Naive B cell (primary cell): Measurements from ENCODE around the gene HIVEP2. TPM values are rescaled to one million over a fixed set of nuclear protein-coding genes. Genes with fewer than 3 reads are reported as not detected.

Experiments used
- ATAC-seq, 2 donors: fragments of 150-1000 bp; cut with Tn5 transposase; 2 replicates each; pipeline ENCODE4 v1.10.0; 2021; ENCODE audit warnings: low read depth in 2 of 2, mild to moderate bottlenecking in 2 of 2, moderate library complexity in 2 of 2
- DNase-seq: peaks from one replicate; pipeline ENCODE4 v3.0.0; 2022
- H3K27ac Mint-ChIP-seq, 6 donors: one replicate each; pipeline ENCODE4 v1.8.0; 2020 to 2022; ENCODE audit warnings: mild to moderate bottlenecking in 6 of 6, mixed read lengths in 6 of 6, moderate library complexity in 5 of 6, inconsistent platforms in 2 of 6
- H3K27me3 Mint-ChIP-seq, 3 donors: one replicate each; pipeline ENCODE4 v1.8.0; 2021 to 2022; ENCODE audit warnings: mixed read lengths in 3 of 3, mild to moderate bottlenecking in 1 of 3
- H3K36me3 Mint-ChIP-seq, 2 donors: one replicate each; pipeline ENCODE4 v1.8.0; 2020 to 2022; ENCODE audit warnings: mixed read lengths in 2 of 2, inconsistent platforms in 1 of 2, mild to moderate bottlenecking in 1 of 2
- H3K4me1 Mint-ChIP-seq, 3 donors: one replicate each; pipeline ENCODE4 v1.8.0; 2020 to 2022; ENCODE audit warnings: mixed read lengths in 3 of 3, inconsistent platforms in 1 of 3, mild to moderate bottlenecking in 1 of 3, moderate library complexity in 1 of 3
- H3K4me3 Mint-ChIP-seq, 8 donors: one replicate each; pipeline ENCODE4 v1.8.0; 2020 to 2022; ENCODE audit warnings: mild to moderate bottlenecking in 8 of 8, mixed read lengths in 8 of 8, moderate library complexity in 8 of 8, inconsistent platforms in 2 of 8
- H3K9me3 Mint-ChIP-seq, 7 donors: one replicate each; pipeline ENCODE4 v1.8.0; 2020 to 2022; ENCODE audit warnings: mixed read lengths in 7 of 7, mild to moderate bottlenecking in 5 of 7, inconsistent platforms in 2 of 7, moderate library complexity in 1 of 7
- polyA plus RNA-seq, 6 donors: library from polyadenylated mRNA; unstranded; fragments of 300-500 nt; fragmentation: Illumina TruSeq; gene quantifications; one replicate each; pipeline ENCODE4 v1.2.3, GENCODE V29; 2021; ENCODE audit warnings: low read depth in 6 of 6

HIVEP2 gene
- polyA plus RNA-seq, 6 donors from 2014 or later = 2.7 to 10.2 (median 5.4) TPM

DNA sequence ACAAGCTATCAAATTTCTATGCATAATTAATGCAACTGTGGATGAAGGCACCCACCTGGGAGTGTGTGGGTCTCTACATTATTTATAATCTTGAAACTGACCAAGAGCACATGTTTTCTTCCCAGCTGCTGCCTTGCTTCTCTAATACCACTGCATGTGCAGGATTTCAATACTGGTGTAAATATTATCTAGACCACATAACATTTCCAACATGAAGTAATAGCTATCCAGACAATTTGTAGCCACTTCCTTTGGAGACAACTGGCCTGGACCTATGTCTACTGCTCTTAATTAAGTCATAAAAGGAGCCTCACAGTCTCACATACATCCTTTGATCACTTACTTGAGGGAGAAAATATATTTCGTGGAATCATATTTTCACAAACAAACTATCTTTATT lies 180.7 kb downstream of the HIVEP2 start:
- ATAC-seq (no peak), DNase-seq (no peak)
- H3K9me3 Mint-ChIP-seq = no peaks in the 10 kb centered on the region
- peaks cover 32 to 51% of the 10 kb centered on the region in 2 donors for H3K36me3 Mint-ChIP-seq
- H3K4me1 Mint-ChIP-seq = peaks cover 14 to 18% (median 16%) of the 10 kb centered on the region in 3 donors
- H3K27me3 Mint-ChIP-seq = no peaks in the 10 kb centered on the region
- H3K27ac Mint-ChIP-seq = peak overlapping the region in 1 of 6 donors; percentile 18
- no peak overlapping the region for H3K4me3 Mint-ChIP-seq

DNA sequence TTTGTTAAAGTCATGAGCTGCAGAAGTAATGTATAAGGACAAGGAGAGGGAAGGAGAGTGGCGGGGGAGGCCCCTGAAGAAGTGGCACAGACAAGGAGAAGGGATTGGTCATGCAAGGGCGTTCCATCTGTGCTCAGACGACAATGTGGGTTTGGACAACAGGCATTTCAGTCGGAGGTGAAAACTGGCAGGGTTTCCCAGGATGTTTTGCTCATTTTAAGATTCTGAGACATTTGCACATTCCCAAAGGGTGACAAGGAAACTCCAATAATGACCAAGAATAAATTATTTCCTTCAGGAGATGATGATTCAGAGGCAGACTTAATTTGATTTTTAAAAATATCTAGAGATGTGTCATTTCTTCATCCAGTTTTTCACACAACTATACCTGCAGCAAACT lies 181.8 kb downstream of the HIVEP2 start:
- Mint-ChIP-seq H3K36me3 (peaks cover 40 to 49% of the 10 kb centered on the region in 2 donors), H3K4me3 (no peak overlapping the region)

DNA sequence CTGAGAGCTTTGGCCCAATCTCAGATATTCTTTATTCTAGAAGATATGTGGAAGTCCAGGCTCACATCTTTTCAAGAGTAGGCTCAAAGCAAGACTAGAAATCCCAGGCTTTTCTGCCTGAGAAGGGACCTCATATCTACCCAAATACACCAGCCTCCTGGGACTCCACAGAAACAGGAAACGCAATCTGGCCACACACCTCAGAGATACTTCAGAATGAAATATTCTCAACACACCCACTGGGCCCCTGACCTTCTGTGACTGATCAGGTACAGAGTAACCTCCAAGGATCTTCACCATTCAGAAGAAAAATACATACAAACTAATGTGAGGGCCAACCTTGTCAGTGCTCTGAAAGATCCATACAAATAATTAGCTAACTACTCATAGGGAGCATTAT lies 183.2 kb downstream of the HIVEP2 start:
- no peak for DNase-seq
- H3K4me3 Mint-ChIP-seq = no peak overlapping the region
- H3K27ac Mint-ChIP-seq = peak overlapping the region in 5 of 6 donors; percentile 53 to 89 (median 72)
- peak in 1 of 2 donors; percentile 52 for ATAC-seq
- H3K9me3 Mint-ChIP-seq = no peaks in the 10 kb centered on the region
- peaks cover 37 to 49% of the 10 kb centered on the region in 2 donors for H3K36me3 Mint-ChIP-seq
- H3K27me3 Mint-ChIP-seq = no peaks in the 10 kb centered on the region
- peaks cover 14 to 18% (median 16%) of the 10 kb centered on the region in 3 donors for H3K4me1 Mint-ChIP-seq

More for the DNA sequence above, 181.8 kb downstream of the HIVEP2 start:
- DNase-seq (no peak), ATAC-seq (no peak)
- H3K27ac Mint-ChIP-seq = peak overlapping the region in 3 of 6 donors; percentile 1 to 47 (median 17)
- H3K27me3 Mint-ChIP-seq = no peaks in the 10 kb centered on the region
- peaks cover 14 to 18% (median 16%) of the 10 kb centered on the region in 3 donors for H3K4me1 Mint-ChIP-seq
- no peaks in the 10 kb centered on the region for H3K9me3 Mint-ChIP-seq

DNA sequence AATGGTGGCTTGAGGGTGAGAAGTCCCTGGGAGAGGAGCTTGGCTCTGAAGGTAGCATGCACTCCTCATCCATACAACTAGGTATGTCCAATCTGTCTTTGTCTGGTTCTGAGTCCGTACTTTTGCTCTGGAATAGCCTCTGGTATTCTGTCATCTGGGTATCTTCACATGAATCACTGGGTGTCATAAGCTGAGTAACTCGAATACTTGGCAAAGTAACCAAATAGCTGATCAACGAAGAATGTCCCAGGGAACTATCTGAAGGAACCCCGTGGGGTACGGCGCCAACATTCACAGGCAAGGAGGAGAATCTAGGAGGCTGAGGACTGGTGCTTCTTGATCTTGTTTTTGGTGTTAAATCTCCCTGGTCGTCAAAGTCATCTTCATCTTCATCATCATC lies 184.8 kb downstream of the HIVEP2 start:
- Mint-ChIP-seq H3K4me1 (peaks cover 14 to 25% (median 23%) of the 10 kb centered on the region in 3 donors), H3K36me3 (peaks cover 41 to 50% of the 10 kb centered on the region in 2 donors), H3K27ac (peak overlapping the region in 3 of 6 donors; percentile 32 to 44 (median 34)), H3K27me3 (no peaks in the 10 kb centered on the region), H3K9me3 (no peaks in the 10 kb centered on the region), H3K4me3 (no peak overlapping the region)
- DNase-seq = no peak
- no peak for ATAC-seq

DNA sequence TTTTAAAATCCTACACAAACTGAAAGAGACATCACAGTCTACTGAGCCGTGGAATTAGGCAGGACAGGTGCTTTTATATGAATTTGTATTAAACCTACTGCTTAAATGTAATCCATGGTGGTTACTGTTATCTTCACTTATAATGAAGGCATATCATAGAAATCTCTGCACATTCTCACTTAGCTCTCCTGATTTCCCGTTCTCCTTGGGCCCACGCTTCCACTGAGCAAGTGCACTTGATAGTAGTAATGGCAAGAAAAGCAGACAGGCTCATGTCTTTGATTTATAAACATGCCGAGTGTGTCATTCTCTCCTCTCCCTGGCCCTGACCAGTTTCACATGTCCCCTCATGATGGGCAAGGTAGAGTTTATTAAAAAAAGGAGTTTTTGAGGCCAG lies 186.3 kb downstream of the HIVEP2 start:
- Mint-ChIP-seq H3K36me3 (peaks cover 44 to 52% of the 10 kb centered on the region in 2 donors), H3K4me3 (no peak overlapping the region), H3K4me1 (peaks cover 14 to 25% (median 23%) of the 10 kb centered on the region in 3 donors), H3K27me3 (no peaks in the 10 kb centered on the region), H3K27ac (peak overlapping the region in 2 of 6 donors; percentile 41 to 66), H3K9me3 (no peaks in the 10 kb centered on the region)
- no peak for DNase-seq
- ATAC-seq = no peak

DNA sequence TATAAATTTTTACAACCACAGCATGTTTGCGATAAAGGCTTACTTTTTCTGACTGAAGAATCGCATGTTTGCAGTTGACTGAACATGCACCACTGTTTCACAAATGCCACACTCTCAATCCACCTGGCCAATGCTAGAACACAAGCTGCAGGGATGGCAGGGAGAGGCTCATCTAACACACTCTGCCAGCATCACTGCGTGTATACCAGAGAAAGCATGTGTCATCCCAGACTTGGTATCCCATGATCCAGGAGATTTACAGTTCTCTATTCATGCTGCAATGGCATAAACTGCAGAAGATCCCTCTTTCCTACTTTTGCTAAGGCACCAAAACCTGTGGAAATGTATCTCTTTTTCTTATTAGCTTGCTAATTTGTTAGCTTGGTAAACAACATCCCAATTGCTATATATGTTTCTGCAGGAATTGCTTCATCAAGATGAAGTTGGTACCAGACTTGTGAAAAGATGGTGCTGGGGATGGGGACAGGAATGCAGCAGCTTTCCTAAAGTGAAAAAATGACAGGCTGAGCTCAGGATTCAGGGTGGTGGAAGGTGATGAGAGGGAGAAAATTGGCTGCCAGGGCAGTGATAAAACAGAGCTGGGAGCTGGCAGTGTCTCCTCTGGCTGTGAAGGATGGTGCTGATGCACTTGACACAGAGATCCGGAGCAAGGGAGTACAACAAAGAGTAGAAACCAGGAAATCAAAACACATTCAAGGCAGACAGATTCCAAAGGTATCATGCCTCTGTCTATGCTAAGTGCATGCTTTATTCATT lies 186.9 kb downstream of the HIVEP2 start:
- ATAC-seq (no peak), DNase-seq (no peak)
- Mint-ChIP-seq H3K27ac (peak overlapping the region in 2 of 6 donors; percentile 53 to 60), H3K9me3 (no peaks in the 10 kb centered on the region), H3K36me3 (peaks cover 49 to 57% of the 10 kb centered on the region in 2 donors), H3K27me3 (no peaks in the 10 kb centered on the region), H3K4me1 (peaks cover 17 to 29% (median 20%) of the 10 kb centered on the region in 3 donors), H3K4me3 (no peak overlapping the region)

DNA sequence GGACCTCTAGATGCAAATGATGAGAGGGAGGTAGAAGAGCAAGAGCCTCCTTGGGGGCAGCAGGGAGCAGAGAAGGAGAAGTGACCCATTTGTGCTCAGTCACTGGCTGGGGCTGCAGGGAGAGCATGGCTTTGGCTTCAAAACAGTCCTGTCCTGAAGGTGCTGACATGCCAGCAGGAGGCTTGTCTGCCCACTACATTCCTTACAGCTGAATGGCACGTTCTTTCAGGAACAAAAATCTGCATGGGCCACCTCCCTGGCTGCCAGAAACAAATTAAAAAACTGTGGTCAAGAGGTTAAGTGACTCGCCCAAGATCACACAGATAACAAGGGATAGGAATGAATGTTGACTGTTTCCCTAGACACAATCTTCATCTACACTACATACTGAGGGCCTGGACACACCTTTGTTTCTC lies 188.8 kb downstream of the HIVEP2 start:
- Mint-ChIP-seq H3K27ac (peak overlapping the region in 3 of 6 donors; percentile 39 to 74 (median 44)), H3K4me3 (no peak overlapping the region), H3K36me3 (peaks cover 49 to 51% of the 10 kb centered on the region in 2 donors), H3K4me1 (peaks cover 7 to 17% (median 13%) of the 10 kb centered on the region in 3 donors), H3K9me3 (no peaks in the 10 kb centered on the region), H3K27me3 (no peaks in the 10 kb centered on the region)
- DNase-seq (no peak), ATAC-seq (no peak)

DNA sequence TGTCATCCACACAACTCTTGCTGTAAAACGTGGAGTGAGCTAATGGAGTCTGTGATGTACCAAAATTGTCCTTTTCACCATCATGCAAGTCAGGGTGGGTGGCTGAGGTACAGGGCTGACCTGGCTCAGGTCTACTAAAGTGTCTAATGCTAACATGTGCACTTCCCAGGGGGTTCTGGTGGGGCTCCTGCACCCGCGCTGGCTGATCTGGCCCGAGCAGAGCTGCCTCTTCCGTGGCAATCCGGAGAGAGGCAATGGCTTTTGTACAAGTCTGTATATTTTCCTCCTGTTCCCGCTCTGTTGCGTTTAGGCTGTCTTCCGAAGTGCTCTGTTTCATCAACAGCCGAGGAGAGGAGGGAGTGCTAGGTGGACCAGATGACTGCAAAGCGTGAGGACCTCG lies 191.8 kb downstream of the HIVEP2 start:
- peaks cover 14 to 24% (median 16%) of the 10 kb centered on the region in 3 donors for H3K4me1 Mint-ChIP-seq

DNA sequence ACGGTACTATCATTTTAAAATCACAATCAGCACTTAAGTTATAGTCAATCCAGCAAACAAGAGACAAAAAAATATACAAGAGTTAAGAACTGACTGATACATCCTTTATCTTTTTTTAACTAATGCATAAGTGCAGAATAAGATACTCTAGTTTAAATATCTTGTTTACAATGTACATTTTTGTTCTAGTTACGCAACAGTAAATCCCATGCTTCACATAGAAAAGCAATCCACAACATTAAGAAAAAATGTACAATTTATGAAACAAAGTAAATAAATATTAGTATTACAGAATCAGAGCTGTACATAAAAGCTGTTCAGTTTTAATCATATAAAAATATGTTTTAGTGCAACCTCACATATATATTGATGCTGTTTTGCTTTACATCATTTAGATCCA lies 192.6 kb downstream of the HIVEP2 start:
- no peak for DNase-seq
- Mint-ChIP-seq H3K36me3 (peaks cover 20 to 22% of the 10 kb centered on the region in 2 donors), H3K4me1 (peaks cover 14 to 24% (median 16%) of the 10 kb centered on the region in 3 donors), H3K4me3 (no peak overlapping the region), H3K27ac (no peak overlapping the region), H3K27me3 (no peaks in the 10 kb centered on the region), H3K9me3 (no peaks in the 10 kb centered on the region)
- no peak for ATAC-seq

More for the DNA sequence above, 191.8 kb downstream of the HIVEP2 start:
- Mint-ChIP-seq H3K4me3 (no peak overlapping the region), H3K36me3 (peaks cover 26 to 29% of the 10 kb centered on the region in 2 donors), H3K9me3 (no peaks in the 10 kb centered on the region), H3K27me3 (no peaks in the 10 kb centered on the region), H3K27ac (peak overlapping the region in 5 of 6 donors; percentile 32 to 89 (median 82))
- ATAC-seq (no peak), DNase-seq (no peak)

DNA sequence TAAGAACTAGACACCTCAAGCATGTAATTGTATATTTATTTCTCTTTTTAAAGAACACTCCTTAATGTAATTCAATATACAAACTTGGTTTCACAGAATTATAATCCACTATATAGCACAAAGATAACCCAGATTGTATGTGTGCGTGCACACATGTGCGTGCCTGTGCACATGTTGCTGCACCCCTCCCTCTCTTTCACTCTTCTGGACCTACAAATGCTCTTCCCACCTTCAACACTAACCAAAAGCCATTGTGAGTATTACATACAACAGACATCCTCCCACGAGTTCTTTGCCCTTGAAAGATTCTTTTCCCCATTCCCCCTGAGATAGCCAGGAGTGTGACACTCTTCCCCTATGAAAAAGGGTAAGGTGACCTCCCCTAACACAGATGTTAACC lies 193.5 kb downstream of the HIVEP2 start:
- DNase-seq = no peak

DNA sequence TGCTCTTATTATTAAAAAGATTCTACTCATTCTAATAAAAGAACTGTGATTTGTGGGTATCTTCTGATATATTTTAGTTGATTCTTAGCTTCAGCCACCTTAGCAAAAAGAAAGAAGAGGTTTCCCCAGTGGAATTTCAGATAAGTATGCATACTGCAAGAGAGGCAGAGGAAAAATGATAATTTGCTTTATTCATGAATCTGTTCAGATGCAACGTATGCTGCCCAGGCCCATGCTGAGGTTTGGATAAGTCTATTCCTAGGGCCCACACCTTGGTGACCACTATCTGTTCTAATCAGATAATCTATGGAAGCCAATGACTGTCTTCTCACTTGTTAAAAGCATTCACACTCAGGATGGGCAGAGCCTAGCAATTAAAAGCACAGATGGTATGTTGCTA lies 194.0 kb downstream of the HIVEP2 start:
- no peaks in the 10 kb centered on the region for H3K9me3 Mint-ChIP-seq
- peaks cover 14 to 16% of the 10 kb centered on the region in 2 donors for H3K36me3 Mint-ChIP-seq
- peaks cover 16 to 29% (median 17%) of the 10 kb centered on the region in 3 donors for H3K4me1 Mint-ChIP-seq
- peak overlapping the region in 4 of 6 donors; percentile 1 to 94 (median 39) for H3K27ac Mint-ChIP-seq
- H3K27me3 Mint-ChIP-seq = no peaks in the 10 kb centered on the region
- DNase-seq (no peak), ATAC-seq (no peak)
- H3K4me3 Mint-ChIP-seq = no peak overlapping the region

More for the DNA sequence above, 193.5 kb downstream of the HIVEP2 start:
- Mint-ChIP-seq H3K27me3 (no peaks in the 10 kb centered on the region), H3K4me3 (no peak overlapping the region), H3K9me3 (no peaks in the 10 kb centered on the region), H3K27ac (peak overlapping the region in 4 of 6 donors; percentile 8 to 62 (median 16)), H3K4me1 (peaks cover 16 to 29% (median 16%) of the 10 kb centered on the region in 3 donors), H3K36me3 (peaks cover 15 to 20% of the 10 kb centered on the region in 2 donors)
- no peak for ATAC-seq

DNA sequence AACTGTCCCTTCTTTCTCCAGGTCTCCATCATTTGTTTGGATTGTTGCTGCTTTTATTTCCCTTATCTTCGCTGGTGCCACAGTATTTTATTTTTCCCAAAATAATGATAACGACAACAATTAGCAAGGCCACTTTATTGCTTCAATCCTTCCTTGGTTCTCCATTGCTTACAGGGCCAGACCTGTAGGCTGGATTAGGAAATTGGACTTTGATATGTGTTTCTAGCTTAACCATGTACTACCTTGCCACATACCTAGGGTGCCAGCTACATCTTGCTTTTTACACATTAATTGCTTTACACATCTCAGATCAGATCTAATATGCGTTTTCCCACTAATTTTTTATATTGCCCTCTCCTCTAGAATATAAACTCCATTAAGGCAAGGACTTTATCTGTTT lies 195.4 kb downstream of the HIVEP2 start:
- H3K4me3 Mint-ChIP-seq = no peak overlapping the region
- DNase-seq = no peak
- no peaks in the 10 kb centered on the region for H3K27me3 Mint-ChIP-seq
- peaks cover 0 to under 1% (median 0%) of the 10 kb centered on the region in 7 donors for H3K9me3 Mint-ChIP-seq
- peak overlapping the region in 2 of 6 donors; percentile 0 to 28 for H3K27ac Mint-ChIP-seq
- no peak for ATAC-seq
- peaks cover 6 to 10% of the 10 kb centered on the region in 2 donors for H3K36me3 Mint-ChIP-seq
- H3K4me1 Mint-ChIP-seq = peaks cover 12 to 23% (median 17%) of the 10 kb centered on the region in 3 donors

DNA sequence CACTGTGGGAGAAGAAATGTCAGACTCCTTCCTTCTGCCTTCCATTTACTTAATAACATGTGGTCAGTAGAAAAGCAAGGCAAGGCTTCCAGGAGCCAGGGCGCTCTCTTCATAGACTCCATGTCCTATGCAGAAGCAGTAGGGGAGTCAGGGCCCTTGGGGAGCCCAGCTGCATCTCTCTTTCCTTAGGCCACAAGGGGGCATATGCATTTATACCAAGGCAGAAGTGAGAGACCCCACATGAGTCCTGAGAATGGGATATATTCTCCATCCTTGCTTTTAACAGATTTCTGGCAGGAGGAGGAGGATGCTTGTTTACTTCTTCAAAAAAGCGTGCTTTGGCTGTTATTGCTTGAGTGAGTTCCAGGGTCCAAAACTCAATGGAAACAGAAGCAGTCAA lies 198.5 kb downstream of the HIVEP2 start:
- H3K36me3 Mint-ChIP-seq = no peaks in the 10 kb centered on the region
- peaks cover 9 to 15% (median 10%) of the 10 kb centered on the region in 3 donors for H3K4me1 Mint-ChIP-seq
- peaks cover 0 to 1% (median 0%) of the 10 kb centered on the region in 7 donors for H3K9me3 Mint-ChIP-seq
- peak; percentile 36 for DNase-seq
- no peaks in the 10 kb centered on the region for H3K27me3 Mint-ChIP-seq
- H3K4me3 Mint-ChIP-seq = no peak overlapping the region
- H3K27ac Mint-ChIP-seq = peak overlapping the region in 1 of 6 donors; percentile 49
- ATAC-seq = peak; percentile 70 to 82

DNA sequence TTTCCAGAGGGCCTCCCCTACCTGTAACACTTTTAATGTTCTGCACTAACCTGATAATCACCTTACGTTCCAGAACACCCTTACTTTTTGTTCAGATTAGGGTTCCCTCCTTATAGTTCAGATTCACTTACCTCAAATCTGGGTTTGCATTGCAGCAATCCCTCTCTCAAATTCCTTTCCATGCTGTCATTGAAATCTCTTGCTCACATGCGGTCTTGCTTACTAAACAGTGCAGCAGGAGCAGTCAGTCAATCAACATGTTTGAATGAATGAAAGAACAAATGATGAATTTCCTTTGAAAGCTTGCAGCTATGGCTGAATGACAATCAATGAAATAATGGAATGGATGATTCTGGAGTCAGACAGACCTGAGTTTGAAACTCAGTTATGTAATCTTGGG lies 200.1 kb downstream of the HIVEP2 start:
- ATAC-seq = no peak
- Mint-ChIP-seq H3K9me3 (peaks cover 0 to 3% (median 0%) of the 10 kb centered on the region in 7 donors), H3K27ac (no peak overlapping the region), H3K27me3 (no peaks in the 10 kb centered on the region), H3K4me3 (no peak overlapping the region), H3K36me3 (no peaks in the 10 kb centered on the region), H3K4me1 (peaks cover 7 to 15% (median 10%) of the 10 kb centered on the region in 3 donors)
- DNase-seq = no peak
